WTC11 (cell line): ENCODE results near the gene MGAT5B.

Source experiments
- CBFB ChIP-seq: sonication (generic); formaldehyde crosslinking; IDR thresholded peaks from 2 replicates; pipeline ENCODE4 v1.8.1; 2022; ENCODE audit warnings: mild to moderate bottlenecking, low read depth, missing genetic modification reagents
- FOXJ3 ChIP-seq: sonication (generic); formaldehyde crosslinking; IDR thresholded peaks from 2 replicates; pipeline ENCODE4 v1.9.0; 2021; ENCODE audit warnings: missing genetic modification reagents, mild to moderate bottlenecking, borderline replicate concordance
- FOXP1 ChIP-seq: sonication (generic); formaldehyde crosslinking; IDR thresholded peaks from 2 replicates; pipeline ENCODE4 v1.8.0; 2022; ENCODE audit warnings: missing genetic modification reagents, mild to moderate bottlenecking, moderate library complexity, borderline replicate concordance
- TP53 ChIP-seq: sonication (generic); formaldehyde crosslinking; IDR thresholded peaks from 2 replicates; pipeline ENCODE4 v1.8.1; 2023; ENCODE audit warnings: mild to moderate bottlenecking, missing genetic modification reagents
- ZNF219 ChIP-seq: sonication (generic); formaldehyde crosslinking; IDR thresholded peaks from 2 replicates; pipeline ENCODE4 v1.8.0; 2023; ENCODE audit warnings: missing genetic modification reagents, mild to moderate bottlenecking, borderline replicate concordance
- ZNF263 ChIP-seq: sonication (generic); formaldehyde crosslinking; IDR thresholded peaks from 2 replicates; pipeline ENCODE4 v1.8.1; 2022; ENCODE audit warnings: low read depth, mild to moderate bottlenecking, moderate library complexity, missing genetic modification reagents
- ZNF416 ChIP-seq: fragments of 250-450 bp; sonication (Bioruptor Pico); IDR thresholded peaks from 2 replicates; pipeline ENCODE4 v1.9.0; 2021; ENCODE audit warnings: mild to moderate bottlenecking, inconsistent platforms
- ZNF671 ChIP-seq: fragments of 250-450 bp; sonication (Bioruptor Pico); IDR thresholded peaks from 2 replicates; pipeline ENCODE4 v1.8.0; 2021; ENCODE audit warnings: mild to moderate bottlenecking
- TF ChIP-seq, protein P1 (sequence below): sonication (generic); formaldehyde crosslinking; IDR thresholded peaks from 2 replicates; pipeline ENCODE4 v1.8.1; 2022; ENCODE audit warnings: low read depth, missing genetic modification reagents, borderline replicate concordance
- TF ChIP-seq, protein P2 (sequence below): fragments of 200-600 bp; IDR thresholded peaks from 2 replicates; pipeline ENCODE4 v1.8.0; 2022; ENCODE audit warnings: antibody characterized with exemption
- TF ChIP-seq, protein P3 (sequence below): sonication (generic); formaldehyde crosslinking; IDR thresholded peaks from 2 replicates; pipeline ENCODE4 v1.8.0; 2023; ENCODE audit warnings: missing genetic modification reagents

DNA sequence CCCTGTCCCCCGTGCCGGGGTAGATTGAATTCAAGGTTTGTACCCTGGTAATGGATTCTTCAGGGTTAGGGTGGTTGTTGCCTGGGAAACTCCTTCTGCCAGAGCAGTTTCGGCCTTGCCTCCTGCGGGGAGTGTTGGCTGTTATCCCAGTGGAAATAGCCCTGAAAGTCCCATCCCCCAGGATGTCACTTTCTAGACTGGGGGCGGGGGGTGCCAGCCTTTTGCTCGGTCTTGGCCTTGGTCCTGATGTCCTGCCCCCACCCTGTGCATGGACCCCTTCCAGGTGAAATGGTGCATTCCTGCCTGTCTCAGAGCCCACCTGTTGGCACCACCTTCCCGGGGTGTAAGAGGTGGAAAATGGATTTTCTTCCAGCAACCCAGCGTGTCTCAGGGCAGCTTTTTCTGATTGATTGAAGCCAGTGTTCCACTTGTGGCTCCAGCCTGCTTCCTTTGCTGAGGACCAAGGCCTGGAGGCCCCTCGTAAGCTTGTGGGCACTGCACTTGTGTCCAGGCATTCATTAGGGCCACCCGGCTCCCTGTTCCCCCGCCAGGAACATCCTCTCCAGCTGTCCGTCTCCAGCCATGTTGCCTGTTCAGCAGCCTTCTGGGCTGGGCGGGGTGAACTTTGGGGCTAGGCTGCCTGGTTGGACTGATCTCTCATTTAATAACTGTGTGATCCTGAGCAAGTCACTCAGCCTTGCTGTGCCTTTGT, 25.6 kb downstream of the MGAT5B start:
- TF ChIP-seq, protein P1, sequence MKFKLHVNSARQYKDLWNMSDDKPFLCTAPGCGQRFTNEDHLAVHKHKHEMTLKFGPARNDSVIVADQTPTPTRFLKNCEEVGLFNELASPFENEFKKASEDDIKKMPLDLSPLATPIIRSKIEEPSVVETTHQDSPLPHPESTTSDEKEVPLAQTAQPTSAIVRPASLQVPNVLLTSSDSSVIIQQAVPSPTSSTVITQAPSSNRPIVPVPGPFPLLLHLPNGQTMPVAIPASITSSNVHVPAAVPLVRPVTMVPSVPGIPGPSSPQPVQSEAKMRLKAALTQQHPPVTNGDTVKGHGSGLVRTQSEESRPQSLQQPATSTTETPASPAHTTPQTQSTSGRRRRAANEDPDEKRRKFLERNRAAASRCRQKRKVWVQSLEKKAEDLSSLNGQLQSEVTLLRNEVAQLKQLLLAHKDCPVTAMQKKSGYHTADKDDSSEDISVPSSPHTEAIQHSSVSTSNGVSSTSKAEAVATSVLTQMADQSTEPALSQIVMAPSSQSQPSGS (CRISPR knock-in tag): no peak
- TF ChIP-seq, protein P2, sequence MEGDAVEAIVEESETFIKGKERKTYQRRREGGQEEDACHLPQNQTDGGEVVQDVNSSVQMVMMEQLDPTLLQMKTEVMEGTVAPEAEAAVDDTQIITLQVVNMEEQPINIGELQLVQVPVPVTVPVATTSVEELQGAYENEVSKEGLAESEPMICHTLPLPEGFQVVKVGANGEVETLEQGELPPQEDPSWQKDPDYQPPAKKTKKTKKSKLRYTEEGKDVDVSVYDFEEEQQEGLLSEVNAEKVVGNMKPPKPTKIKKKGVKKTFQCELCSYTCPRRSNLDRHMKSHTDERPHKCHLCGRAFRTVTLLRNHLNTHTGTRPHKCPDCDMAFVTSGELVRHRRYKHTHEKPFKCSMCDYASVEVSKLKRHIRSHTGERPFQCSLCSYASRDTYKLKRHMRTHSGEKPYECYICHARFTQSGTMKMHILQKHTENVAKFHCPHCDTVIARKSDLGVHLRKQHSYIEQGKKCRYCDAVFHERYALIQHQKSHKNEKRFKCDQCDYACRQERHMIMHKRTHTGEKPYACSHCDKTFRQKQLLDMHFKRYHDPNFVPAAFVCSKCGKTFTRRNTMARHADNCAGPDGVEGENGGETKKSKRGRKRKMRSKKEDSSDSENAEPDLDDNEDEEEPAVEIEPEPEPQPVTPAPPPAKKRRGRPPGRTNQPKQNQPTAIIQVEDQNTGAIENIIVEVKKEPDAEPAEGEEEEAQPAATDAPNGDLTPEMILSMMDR: no peak
- TF ChIP-seq TP53 (no peak), ZNF219 (CRISPR knock-in tag) (no peak), FOXP1 (CRISPR knock-in tag) (no peak), FOXJ3 (CRISPR knock-in tag) (no peak), ZNF671 (CRISPR knock-in tag) (no peak), ZNF263 (CRISPR knock-in tag) (no peak), ZNF416 (no peak), CBFB (no peak)
- TF ChIP-seq, protein P3, sequence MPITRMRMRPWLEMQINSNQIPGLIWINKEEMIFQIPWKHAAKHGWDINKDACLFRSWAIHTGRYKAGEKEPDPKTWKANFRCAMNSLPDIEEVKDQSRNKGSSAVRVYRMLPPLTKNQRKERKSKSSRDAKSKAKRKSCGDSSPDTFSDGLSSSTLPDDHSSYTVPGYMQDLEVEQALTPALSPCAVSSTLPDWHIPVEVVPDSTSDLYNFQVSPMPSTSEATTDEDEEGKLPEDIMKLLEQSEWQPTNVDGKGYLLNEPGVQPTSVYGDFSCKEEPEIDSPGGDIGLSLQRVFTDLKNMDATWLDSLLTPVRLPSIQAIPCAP (CRISPR knock-in tag): no peak
